Measurements from ENCODE around the gene BBLN.

The BBLN gene

DNA sequence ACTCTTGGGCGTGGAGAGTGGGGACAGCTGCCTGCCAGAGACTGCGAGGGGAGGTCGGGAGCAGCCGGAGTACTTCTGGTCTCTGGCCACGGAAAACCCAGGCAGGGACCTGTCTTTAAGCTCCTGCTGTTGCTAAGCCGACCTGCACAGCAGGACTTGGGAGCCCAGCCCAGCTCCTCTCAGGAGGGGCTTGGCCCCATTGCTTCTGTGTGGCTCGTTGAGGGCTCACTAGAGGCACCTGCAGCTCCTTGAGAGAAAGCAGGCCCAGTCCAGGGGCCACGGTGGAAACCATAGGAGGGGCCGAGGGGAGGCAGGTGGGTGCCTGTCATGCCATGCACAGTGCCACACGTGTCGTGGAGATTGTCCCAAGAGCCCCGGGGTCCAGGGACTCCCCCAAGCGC lies 14.1 kb upstream of the BBLN start:
- no peak for DNase-seq

DNA sequence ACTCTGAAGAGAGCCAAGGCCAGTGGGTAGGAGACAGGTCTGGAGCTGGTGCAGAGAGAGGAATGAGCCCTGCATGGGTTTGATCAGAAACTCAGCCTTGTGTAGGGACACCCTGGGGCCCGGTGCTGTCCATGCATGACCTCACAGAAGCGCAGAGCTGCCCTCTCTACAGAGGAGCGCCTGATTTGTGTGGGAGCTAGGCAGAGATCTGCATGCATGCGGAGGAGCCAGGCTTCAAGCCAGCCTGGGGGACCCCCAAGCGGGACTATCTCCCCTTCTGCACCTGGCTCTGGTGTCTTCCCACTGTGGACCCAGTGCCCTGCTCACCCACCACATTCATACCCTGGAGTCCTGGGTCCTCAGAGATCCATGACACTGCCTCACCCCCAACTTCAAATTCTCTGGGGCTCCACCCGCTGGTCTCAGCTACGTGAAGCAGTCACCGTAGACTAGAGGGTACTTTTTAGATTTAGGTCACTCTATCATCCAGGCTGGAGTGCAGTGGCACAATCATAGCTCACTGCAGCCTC lies 13.4 kb upstream of the BBLN start:
- no peak for DNase-seq

DNA sequence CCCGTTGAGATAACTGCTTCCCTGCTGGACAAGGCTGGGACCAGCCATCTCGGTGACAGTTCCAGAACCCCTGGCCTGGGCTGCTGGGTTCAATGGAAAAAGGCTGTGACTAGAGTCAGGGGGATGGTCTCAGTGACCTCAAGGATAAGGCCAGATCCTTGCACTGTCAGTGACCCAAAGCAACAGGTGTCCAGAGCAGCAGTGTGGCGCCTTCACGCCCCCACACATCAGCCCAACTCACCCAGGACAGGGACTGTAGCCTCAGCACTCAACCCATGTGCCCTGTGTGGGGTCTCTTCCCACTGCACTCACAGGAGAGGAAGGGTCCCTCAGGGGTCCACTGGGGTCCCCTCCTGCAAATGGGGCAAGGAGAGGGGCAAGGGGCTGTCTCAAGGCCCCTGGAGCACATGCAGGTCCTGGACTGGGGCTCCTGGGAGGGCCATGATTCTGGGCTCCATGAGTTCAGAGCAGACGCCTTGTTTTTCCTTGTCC lies 11.5 kb upstream of the BBLN start:
- DNase-seq, result no peak

DNA sequence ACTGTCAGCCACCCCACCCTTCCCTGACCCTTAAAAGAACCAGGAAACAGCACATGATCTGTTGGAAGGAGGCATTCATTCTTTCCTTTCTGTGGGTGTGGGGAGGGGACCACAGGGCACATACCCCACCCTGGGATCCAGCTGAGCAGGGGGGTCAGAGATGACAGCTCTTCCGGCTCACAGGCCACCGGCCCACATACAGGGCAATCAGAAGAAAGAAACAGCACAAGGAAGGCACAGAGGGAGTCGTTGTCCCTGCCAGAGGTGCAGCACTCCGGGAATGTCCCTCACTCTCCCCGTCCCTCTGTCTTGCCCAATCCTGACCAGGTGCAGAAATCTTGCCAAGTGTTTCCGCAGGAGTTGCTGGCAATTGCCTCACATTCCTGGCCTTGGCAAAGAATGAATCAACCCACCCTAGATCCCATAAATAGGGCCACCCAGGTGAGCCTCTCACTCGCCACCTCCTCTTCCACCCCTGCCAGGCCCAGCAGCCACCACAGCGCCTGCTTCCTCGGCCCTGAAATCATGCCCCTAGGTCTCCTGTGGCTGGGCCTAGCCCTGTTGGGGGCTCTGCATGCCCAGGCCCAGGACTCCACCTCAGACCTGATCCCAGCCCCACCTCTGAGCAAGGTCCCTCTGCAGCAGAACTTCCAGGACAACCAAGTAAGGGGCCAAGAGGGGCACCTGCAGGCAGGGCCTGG lies 10.9 kb upstream of the BBLN start, which contains the start of gene LCN2:
LCN2 (plus strand) TSS at position 453 of the 701 bp plus-strand sequence; CDS start at position 526, 73 bp downstream.
- no peak for DNase-seq

DNA sequence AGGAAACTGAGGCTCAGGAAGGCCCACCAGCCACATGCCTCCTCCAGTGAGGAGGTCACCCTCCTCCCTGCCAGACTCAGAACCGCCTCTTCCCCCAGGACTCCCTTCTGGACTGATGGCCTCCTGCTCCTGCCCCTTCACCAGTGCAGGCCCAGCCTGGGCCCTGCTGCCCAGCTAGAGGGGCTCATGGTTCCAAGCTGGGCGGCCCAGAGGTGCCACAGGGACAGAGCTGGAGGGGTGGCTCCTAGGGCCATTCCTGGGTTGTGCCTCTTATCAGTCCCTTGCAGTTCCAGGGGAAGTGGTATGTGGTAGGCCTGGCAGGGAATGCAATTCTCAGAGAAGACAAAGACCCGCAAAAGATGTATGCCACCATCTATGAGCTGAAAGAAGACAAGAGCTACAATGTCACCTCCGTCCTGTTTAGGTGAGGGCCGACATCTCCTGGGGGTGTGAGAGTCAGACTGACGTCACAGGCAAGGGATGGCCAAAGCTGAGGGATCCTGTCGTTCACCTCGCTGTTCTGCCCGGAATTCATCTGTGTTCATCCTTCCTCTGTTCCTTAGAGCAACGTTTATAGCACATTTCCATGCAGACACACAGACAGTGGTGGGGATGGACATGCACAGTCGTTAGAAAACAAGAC lies 10.0 kb upstream of the BBLN start:
- no peak for DNase-seq

DNA sequence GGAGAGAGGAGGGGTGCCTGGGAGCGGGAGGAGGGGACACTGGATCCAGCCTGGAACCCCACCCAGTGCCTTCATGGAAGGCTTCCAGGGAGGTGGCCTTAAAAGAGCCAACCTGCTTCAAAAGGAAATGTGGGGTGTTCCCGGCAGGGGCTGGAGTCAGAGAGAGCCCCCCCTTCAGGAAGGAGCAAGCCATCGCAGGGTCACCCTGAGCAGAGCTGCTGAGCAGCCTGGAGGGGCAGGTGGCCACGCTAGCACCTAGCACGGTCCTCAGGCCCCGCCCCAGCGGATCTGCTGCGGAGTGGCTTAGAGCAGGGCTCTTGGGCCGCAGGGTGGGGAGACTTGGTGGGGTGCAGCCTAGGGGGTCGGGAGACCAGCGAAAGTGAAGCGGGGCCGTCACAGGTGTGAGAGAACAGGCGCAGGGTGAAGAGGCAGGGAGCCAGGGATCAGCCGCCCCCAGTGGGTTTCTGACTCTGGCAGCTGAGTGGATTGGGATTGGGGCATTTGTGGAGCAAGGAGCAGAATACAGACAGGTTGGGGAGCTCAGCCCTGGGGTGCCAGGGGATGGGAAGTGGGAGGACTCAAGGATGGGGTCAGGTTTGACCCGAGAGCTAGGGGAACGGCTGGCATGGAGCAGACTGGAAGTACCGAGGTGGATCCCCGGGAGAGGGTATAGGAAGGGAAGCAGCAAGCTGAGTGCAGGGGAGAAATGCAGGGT lies 9.3 kb upstream of the BBLN start:
- no peak for DNase-seq

DNA sequence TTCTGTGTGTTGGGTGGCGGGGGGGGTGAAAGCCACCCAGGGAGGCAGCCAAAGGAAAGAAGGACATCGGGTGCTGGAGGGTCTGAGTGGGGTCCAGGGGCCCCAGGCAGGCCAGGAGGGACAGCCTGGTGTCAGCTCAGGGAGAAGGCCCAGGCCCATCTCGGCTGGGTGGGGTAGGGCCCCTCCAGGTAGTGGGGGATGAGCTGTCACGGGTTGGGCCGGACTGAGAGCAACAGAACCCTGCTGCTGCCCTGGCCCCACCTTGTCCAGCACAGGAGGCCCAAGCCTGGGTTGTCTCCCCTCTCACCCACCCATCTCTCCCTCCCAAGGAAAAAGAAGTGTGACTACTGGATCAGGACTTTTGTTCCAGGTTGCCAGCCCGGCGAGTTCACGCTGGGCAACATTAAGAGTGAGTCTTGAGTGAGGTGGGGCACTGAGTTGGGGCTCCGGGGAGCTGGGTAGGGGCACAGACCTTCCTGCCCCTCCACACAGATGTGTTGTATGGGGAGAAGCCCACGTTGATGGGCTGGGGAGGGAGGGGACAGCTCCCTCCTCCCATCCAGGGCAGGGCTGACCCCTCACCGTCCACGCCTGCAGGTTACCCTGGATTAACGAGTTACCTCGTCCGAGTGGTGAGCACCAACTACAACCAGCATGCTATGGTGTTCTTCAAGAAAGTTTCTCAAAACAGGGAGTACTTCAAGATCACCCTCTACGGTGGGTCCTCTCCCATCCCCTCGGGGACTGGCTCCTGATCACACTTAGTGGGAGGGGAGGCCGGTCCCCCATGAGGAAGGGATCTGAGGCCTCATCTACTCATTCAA lies 8.5 kb upstream of the BBLN start:
- no peak for DNase-seq

DNA sequence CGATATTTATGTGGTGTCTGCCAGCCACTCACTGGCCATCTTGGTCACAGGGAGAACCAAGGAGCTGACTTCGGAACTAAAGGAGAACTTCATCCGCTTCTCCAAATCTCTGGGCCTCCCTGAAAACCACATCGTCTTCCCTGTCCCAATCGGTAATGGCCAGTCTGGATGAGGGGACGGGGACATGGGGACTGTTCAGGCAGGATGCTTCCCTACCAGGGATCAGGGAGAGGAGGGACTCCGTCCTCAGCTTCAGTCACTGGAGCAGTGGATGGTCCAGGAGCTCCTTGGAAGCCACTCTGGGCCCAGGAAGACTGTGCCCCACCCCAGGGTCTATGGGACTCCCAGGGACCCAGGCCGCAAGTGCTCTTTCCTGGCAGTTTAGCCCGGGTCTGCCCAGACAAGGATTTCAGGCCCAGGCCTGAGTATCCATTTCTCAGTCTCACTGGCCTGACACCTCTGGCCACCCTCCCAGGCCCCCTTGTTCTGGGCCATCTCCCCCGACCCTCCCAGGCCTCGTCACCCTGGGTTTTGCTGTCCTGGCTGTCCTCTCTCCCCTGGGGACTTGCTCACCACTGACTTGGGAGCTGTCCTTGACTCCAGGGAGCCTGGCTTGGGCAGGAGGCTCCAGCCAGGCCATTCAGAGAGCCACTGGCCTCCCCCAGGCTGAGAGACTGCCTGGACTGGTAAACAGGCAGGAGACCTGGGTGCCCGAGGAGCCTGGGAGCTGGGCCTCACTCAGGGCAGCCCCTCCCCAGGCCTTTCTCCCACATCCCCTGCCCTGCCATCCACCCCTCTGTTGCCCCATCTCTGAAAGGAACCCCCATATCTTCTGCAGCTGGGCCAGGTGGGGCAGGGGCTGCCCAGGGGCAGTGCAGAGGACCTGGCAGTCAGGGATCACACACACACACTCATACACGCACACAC lies 7.7 kb upstream of the BBLN start:
- no peak for DNase-seq

DNA sequence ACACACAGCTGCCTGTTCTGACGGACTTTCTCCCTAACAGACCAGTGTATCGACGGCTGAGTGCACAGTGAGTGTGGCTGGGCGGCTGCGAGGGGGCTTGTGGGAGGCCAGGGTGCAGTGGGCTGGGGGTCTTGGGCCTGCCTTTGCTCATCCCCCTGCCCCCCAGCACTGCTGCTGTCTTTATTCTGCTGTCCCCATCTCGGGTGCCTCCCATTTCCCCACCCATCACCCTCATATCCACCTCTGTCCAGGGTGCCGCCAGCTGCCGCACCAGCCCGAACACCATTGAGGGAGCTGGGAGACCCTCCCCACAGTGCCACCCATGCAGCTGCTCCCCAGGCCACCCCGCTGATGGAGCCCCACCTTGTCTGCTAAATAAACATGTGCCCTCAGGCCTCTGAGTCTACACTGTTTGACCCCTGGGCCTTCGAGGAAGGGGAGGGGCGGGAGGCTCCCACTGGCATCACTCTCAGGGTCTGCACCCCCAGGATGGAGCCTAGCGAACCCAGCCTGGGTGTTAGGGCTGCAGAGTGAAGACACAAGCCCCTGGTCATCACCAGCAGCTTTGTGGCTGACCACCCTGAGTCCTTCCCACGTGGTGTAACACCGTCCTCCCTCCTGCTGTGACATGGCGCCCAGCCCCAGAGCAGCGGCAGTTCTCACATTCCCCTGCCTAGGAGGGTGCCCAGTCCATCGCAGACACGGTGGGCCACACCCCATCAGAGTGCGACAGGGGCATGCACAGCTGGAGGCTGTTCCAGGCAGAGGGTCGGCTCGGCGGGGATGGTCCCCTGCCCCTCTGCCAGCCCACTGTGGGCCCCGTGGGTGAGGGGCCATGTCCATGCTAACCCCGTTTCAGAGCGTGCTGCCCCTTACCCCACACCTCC lies 6.8 kb upstream of the BBLN start:
- no peak for DNase-seq

DNA sequence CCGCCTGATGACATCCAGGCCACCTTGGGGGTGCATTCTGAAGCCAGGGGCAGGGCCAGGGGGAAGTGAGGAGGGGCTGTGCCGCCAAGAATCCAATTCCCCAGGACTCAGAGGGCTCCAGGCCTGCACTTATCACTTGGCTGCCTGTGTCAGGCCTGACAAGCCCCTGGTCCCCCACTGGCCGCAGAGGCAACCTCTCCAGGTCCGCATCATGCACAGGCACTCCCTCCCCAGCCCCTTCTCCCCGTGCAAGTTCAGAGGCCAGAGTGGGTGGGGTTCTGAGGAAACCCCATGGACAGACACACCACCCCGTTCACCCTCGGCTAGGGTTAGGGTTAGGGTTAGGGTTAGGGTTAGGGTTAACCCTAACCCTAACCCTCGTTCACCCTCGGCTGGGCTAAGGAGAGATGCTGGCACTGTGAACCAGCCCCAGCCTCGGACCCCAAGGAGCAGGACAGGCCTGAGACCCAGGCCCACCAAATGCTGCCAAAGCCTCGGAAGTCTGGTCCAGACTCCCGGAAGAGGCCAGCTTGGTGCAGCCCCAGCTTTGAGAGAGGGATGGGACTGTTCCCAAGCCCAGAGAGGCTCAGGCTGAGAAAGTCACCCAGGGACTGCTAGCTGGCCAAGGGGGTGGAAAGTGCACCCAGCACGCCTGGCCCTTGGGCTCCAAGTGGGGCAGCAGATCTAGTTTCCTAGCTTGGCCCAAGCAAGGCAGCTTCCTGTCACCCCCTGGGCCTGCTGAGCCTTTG lies 5.9 kb upstream of the BBLN start:
- no peak for DNase-seq

DNA sequence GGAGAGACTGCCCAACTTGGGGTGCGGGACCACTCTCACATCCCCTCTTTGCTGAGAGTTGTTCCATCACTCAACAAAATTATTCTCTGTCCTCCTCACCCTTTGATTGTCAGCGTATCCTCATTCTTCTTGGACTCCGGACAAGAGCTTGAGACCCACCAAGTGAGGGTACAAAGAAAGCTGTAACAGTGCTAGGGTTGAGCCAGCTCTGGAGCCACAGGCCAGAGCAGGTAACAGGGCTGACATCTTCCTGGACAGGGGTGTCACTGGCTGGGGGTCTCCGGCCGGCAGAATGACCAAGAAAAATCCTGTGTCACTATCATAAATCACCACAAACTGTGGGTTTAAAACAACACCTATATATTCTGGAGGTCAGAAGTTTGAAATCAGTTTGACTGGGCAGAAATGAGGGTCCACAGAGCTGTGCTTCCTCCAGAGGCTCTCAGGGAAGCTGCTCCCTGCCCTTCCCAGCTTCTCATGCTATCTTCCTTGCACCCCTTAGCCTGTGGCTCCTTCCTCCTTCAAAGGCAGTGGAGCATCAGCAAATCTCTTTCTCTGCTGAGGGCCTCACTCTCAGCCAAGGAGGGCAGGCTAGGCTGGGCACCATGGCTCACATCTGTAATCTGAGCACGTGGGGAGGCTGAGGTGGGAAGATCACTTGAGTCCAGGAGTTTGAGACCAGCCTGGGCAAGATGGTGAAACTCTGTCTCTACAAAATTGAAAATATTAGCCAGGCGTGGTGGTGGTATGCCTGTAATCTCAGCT lies 4.1 kb upstream of the BBLN start:
- DNase-seq, result no peak

DNA sequence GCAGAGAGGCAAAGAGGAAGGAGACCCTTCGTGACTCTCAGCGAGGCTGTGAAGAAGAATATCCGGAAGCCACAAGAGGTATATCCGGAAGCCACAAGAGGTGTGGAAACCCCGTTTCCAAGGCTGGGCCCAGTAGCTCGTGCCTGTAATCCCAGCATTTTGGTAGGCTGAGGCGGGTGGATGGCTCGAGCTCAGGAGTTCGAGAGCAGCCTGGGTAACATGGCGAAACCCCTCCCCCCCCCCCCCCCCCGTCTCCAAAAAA lies 612 bp upstream of the BBLN start:
- DNase-seq, result no peak

DNA sequence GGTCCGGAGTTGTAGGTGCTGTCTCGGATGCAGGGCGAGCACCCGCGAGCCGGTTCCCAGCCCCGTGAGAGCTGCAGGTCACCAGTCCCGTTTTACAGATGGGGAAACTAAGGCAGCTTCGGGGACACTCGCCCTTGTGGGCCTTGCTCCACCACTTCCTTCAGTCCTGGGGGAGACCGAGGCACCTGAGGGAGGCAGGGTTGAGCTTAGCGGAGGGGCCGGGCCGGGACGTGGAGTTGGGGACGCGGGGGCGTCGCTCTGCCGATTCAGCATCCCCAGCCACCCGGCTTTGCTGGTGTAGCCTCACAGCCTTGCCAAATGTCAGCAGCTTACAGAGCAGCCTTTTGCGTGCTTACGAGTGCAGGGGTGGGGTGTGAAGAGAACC lies 530 bp downstream of the BBLN start:
- DNase-seq, result no peak

DNA sequence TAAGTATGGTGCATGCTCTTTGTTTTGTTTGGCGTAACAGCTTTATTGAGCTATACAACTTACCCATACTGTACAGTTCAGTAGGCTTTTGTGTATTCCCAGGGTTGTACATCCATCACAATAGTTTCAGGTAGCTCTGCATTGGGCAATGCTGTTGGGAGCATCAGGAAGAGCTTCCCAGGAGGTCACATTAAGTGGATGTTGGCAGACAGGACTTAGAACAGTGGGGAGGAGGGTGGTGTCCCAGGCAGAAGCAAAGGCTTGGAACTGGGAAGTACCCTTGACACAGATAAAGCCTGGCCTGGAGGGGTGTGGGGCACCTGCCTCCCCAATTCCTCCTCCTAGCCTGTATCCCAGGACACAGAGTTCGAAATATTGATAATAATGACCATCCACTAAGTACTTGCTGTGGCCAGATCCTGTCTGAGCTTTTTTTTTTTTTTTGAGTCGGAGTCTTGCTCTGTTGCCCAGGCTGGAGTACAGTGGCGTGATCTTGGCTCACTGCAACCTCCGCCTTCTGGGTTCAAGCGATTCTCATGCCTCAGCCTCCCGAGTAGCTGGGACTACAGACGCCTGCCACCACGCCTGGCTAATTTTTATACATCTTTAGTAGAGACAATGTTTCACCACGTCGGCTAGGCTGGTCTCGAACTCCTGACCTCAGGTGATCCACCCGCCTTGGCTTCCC lies 1.3 kb downstream of the BBLN start:
- DNase-seq, result no peak

DNA sequence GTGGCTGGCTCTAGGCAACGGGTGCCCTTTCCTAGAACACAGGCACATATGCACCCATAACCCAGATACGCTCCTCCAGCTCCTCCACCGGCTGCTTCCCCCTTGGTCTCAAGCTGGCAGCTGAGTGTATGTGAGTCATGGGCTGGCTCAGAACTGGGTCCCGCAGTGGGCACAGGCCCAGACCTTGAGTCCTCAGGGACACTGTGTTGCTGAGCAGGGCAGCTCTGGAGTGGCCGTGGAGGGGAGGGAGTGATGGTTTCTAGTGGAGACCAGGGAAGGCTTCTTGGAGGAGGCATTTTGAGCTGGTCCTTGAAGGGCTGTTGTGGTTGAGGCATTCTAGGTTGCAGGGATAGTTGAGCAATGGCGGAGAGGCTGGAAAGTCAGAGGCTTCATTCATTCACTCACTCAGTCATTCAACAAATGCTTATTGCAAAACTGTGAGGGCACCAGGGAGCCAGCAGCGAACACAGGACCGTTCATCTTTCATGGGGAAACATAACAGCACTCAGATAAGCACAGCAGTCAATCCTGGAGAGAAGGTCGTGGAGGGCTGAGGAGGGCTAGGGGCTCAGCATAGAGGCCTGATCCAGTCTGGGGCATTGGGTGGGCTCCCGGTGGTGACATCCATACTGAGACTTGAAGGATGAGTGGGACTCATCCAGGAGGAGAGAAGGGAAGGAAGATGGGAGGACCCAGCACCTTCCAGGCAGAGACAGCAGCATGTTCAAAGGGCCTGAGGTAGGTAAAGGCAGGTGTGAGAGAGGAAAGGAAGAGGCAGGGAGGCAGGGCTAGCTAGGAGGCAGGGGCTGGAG lies 2.4 kb downstream of the BBLN start:
- DNase-seq, result no peak

DNA sequence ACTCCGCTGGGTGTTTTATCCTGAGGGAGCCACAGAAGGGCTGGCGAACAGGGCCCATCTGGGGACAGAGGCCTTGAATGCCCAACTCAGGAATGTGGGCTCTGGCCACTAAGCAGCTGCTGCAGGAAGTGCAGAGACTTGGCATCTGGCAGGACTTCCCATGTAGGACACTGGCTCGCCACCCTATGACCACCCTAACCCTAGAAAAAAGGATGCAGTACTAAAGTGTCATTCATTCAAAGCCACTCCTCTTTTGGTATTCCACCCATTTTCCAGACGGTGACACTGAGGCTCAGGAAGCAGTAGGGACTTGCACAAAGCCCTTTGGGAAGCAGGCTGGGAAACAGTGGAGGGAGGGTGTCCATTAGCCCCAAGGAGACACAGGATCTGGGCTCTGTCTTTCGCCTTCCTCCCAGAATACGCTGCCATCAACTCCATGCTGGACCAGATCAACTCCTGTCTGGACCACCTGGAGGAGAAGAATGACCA lies 3.0 kb downstream of the BBLN start:
- DNase-seq, result no peak

DNA sequence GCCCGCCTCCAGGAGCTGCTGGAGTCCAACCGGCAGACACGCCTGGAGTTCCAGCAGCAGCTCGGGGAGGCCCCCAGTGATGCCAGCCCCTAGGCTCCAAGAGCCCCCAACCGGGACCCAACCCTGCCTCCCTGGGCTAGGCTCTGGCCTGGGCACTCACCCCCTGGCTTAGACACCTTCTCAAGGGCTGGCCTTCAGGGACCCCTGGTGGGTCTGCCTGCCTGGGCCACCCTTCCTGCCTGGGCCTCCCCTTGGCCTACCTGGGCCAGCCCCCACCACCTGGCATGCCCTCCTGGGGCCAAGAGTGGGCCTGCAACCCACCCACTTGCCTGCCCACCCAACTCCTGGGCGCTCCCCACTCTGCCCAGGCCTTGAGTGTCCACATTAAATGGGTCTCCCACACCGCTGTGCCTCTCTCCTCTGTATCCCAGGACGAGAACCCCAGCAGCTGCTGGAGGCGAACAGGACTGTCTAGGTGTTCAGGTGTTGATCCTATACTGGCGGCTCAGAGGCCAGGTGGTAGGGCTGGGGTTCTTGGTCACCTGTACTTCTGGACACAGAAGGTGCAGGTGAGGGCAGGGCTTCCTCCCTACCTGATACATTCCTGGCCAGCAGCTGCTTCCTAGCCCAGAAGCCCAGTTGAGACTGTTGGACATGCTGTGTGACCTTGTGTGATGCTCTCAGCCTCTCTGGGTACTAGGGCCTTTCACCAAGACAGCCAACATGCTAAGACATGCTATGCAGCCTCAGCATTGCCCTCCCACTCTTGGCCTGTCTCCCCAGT lies 3.6 kb downstream of the BBLN start:
- no peak for DNase-seq

All from HCEC 1CT (cell line).